ENCODE data around the gene RFC2. TPM values are rescaled to one million over a fixed set of nuclear protein-coding genes. Genes with fewer than 3 reads are reported as not detected.
A peak's percentile ranks its signal among the peaks of the same experiment; 100 is the strongest.

Gene RFC2
- polyA plus RNA-seq (ENCODE audit: insufficient read length in 10 of 10), result 10 to 100 TPM; 26.7 to 38.3 (median 33.6) TPM
- long read RNA-seq, donor 1, partial matches to known transcripts, result 0 of 4 reads
- long read RNA-seq, donor 1, other reads (novel, unspliced or antisense), result 0 of 4 reads
- long read RNA-seq, donor 2, partial matches to known transcripts, result 0 of 3 reads
- long read RNA-seq, donor 2, other reads (novel, unspliced or antisense), result 0 of 3 reads
- long read RNA-seq, donor 3, result 0 reads
- long read RNA-seq, donor 4, transcript RFC2-201 (11 exons, 1,695 nt), result major isoform, 6 of 7 reads
- long read RNA-seq, donor 4, partial matches to known transcripts, result 0 of 7 reads
- long read RNA-seq, donor 4, other reads (novel, unspliced or antisense), result 0 of 7 reads
- long read RNA-seq, donor 5, transcript RFC2-201 (11 exons, 1,695 nt), result major isoform, 7 of 13 reads
- long read RNA-seq, donor 5, partial matches to known transcripts, result 5 of 13 reads
- long read RNA-seq, donor 5, other reads (novel, unspliced or antisense), result 0 of 13 reads
- long read RNA-seq, donor 6, transcript RFC2-201 (11 exons, 1,695 nt), result major isoform, 10 of 13 reads
- long read RNA-seq, donor 6, partial matches to known transcripts, result 0 of 13 reads
- long read RNA-seq, donor 6, other reads (novel, unspliced or antisense), result 0 of 13 reads
- long read RNA-seq, donor 7, partial matches to known transcripts, result 0 of 5 reads
- long read RNA-seq, donor 7, other reads (novel, unspliced or antisense), result 0 of 5 reads
- long read RNA-seq, donor 8, partial matches to known transcripts, result 0 of 5 reads
- long read RNA-seq, donor 8, other reads (novel, unspliced or antisense), result 0 of 5 reads
- long read RNA-seq, donor 9, partial matches to known transcripts, result 0 of 1 reads
- long read RNA-seq, donor 9, other reads (novel, unspliced or antisense), result 0 of 1 reads

DNA sequence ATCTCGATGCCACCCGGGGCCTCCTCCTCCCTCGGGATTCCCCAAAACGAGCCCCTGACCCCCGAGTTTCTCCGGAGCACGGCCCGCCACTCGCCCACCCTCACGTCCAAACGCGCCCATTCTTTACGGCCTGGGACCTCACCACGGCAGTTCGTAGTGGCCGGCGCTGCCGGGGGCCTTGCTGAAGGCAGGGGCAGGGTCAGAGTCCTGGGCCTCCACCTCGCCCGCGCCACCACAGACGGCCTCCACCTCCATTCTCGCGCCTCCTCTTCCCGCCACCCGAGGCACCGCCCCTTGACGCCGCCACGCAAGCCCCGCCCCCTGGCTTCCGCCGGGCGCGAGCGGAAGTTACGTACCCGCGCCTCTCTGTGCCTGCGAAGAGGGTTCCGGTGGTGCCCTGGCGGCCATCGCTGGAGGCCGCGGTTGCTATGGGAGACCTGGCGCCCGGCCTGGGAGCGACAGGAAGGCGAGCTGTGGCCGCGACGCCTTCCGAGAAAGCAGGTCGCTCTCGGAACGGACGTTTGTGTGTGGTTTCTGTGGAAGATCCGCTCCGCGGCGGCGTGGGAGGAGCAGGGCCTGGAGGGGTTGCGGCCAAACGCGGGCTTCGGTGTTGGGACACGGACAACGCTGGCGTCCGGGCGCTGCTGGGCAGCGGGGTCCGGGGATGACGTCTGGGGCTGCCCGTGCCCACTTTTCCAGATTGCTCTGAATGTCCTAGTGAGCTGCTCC, at the start of gene RFC2:
RFC2 (minus strand) TSS at position 271 of the 729 bp plus-strand sequence; CDS start at position 255, 16 bp downstream.
- peak; percentile 96 to 99 (median 99) for DNase-seq

GRCh38 chr7:74302745-74303221, 48.6 kb upstream of the RFC2 start:
- DNase-seq, result peak in 1 of 3 donors; percentile 48

DNA sequence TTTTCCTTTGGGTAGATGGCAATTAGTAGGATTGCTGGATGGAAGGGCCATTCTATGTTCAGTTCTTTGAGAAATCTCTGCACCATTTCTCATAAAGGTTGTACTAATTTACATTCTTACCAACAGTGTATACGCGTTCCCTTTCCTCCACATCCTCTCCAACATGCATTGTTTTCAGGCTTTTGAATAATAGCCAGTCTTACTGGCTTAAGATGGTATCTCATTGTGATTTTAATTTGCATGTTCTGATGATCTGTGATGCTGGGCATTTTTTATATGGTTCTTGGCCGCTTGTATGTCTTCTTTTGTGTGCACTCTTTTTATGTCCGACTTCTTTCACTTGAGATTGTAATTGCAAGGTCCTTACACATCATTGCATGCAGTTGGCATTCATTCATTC, 46.7 kb upstream of the RFC2 start:
- DNase-seq, result no peak

- DNase-seq, result no peak
Observed at GRCh38 chr7:74299401-74299800, 45.2 kb upstream of the RFC2 start.

GRCh38 chr7:74297516-74298233, 43.5 kb upstream of the RFC2 start:
- no peak for DNase-seq

DNA sequence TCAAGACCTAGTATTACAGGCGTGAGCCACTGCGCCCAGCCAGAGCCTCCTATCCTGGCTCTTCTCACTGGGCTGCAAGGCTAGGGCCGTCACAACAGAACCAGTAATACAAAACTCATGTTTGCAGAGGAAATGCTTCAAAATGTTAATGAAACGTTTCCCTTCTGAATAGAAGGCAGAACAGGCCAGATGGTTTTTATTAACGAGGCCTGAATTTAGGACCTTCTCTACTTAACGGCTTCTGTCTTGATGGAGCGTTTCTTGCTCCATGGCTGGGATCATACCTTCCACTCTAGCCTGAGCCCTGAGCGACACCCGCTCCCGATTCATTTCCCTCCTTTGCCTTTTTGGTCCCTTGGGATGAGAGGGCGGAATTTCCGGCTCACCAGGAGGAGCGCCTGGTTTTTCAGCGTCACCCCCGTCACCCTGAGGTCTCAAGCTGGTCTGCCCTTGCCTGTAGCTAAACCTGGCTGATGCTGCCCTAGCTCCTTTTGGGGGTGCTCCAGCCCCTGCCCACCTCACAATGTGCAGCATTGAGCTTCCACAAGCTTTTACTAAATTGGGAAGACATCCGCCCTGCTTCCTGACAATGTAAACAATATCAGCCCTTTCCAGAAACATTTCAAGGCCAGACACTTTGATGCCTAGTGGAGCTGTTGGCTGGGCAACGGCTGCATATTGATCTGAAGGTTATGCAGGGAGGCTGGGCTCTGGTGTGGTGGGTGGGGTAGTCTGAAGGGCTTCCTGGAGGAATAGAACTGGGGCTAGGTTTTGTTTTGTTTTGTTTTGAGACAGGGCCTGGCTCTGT, 40.2 kb upstream of the RFC2 start:
- peak; percentile 62 to 75 (median 66) for DNase-seq

DNA sequence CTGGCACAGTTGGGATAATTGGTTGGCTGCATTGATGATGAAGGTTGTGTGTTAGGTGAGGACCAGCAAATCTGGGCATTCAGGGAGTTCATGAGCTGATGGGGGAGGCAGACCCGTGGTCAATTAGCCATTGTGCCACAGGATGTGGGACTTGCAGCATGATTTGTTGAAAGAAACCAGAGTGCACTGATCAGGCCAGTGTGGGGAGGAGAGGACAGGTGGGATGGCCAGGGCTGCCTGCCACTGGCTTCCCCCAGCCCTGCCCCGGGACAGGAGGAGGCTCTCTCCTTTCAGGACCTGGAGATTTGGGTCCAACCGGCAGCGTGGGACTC, 39.3 kb upstream of the RFC2 start:
- DNase-seq, result no peak

- no peak for DNase-seq
Observed at GRCh38 chr7:74292757-74293576, 38.8 kb upstream of the RFC2 start.

DNA sequence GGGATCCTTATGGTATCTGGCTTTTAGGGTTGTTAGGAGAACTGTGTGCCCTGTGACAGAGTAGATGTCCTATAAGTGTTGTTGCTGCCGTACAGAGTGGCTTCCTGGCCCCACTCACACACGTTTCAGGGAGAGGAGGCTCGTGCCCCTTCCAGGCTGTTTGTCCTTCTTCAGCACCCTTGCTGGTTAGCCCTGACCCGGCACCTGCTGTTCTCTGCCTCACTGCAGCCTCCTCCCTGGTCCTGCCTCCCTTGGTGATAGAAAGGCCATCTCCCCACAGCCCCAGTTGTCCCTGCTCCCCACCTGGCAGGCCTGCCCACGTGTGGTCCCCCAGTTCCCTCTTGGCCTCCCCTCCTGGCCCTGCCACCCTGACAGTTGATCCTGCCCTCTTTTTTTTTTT, 37.3 kb upstream of the RFC2 start:
- DNase-seq, result no peak

DNA sequence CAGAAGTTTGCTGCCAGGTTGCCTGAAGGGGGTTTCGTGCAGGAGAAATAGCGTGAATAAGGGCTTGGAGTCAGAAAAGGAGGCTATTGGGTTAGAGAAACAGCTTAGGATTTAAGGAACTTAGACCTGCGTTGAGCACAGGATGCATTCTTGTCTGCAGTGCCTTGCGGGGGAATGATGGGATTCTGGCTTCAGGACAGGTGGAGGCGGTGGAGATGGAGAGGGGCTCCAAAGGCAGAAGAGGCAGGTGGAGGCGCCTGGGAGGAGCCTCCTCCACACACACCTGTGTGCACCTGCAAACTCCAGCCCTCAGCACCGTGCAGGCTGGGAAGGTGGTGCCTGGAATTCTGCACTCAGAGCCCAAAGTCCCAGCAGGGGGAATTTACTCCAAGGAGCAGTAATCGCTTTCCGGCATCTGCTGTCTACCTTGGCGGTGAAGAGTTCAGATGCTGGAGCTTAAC, 36.8 kb upstream of the RFC2 start:
- no peak for DNase-seq

GRCh38 chr7:74290553-74290950, 36.4 kb upstream of the RFC2 start:
- no peak for DNase-seq

- DNase-seq, result peak in 2 of 3 donors; percentile 22 to 51
Observed at GRCh38 chr7:74289659-74290552, 35.7 kb upstream of the RFC2 start.

GRCh38 chr7:74289018-74289658, 34.9 kb upstream of the RFC2 start, which contains the start of gene CLIP2:
Gene CLIP2, plus strand, starts transcription at chr7:74289407. Its CDS starts 28,140 bp downstream, at chr7:74317547.
- DNase-seq, result peak; percentile 79 to 92 (median 84)

DNA sequence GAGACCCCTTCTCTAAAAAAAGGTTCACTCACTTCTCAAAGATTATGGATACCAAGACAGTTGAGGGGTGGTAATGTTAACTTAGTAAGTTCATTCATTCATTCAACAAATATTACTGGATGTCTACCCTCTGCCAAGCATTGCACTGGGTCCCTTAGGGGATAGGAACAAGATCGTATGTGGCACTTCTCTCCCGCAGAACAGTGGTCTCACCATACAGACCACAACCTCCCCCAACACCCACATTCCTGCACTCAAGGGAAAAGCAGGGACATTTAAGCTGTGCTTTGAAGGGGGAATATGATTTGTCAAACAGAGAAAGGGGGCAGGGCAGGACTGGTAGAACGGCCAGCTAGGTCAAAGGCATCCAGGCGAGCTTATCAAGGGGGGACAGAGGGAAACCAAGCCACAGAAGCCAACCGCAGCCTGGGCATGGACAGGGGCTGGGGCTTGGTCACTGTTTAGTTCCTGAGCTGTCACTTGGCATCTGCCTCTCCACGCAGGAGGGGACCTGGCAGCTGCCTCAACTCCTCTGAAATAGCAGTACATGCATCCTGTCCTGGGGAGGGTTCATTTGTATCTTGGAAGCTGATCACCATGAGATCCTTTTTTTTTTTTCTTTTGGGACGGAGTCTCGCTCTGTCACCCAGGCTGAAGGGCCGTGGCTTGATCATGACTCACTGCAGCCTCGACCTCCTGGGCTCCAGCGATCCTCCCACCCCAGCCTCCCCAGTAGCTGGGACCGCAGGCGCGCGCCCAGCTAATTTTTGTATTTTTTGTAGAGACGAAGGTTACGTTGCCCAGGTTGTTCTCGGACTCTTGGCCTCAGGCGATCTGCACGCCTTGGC, 34.1 kb upstream of the RFC2 start:
- DNase-seq, result no peak

- DNase-seq, result no peak
Observed at GRCh38 chr7:74287303-74288033, 33.3 kb upstream of the RFC2 start.

- no peak for DNase-seq
Observed at GRCh38 chr7:74286131-74286530, 31.9 kb upstream of the RFC2 start.
